GM21786 (cell line): ENCODE data around the gene SIVA1.

Source experiments
- ATAC-seq: cut with Tn5 transposase; IDR thresholded peaks from one replicate; pipeline ENCODE4 v1.9.1; 2021; ENCODE audit not compliant: unreplicated experiment

SIVA1 gene

DNA sequence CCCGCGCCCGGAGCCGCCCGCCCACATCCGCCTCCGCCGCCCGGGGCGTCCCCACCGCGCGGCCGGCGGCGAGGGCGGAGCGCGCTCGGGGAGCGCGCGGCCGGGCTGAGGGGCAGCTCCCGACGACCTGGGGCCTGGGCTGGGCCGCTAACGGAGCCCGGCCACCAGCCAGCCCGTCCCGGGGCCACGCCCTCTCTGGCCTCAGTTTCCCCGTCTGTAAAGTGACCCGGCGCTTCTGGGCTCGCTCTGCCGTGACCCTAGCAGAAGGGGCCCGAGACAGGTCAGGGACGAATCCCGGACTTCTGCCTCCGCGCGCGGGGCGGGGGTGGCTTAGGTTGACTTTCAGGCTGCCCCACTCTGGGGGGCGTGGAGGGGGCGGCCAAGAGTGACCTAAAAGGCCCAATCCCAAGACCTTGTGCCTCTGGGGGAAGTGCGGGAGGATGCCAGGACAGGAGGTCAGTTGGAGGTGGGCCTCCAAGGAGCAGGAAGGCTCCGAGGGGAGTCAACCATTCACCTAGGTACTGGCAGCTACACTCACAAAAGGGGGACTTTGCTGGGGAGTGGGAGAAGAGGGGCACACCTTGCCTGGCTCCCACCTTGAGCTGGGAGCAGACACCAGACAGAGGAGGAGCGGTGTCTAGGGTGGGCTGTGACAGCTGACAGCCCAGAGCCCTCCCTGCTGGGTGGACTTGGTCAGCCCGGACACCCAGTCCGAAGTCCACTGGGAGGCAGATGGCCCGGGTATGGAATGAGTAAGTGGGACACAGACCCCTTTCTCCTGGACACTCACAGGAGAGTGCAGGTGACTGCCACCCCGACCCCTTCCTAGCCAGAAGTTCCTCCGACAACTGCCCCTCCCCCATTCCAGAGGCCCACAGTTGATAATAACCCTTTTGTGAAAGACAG lies 43.1 kb downstream of the SIVA1 start:
- ATAC-seq = no peak

DNA sequence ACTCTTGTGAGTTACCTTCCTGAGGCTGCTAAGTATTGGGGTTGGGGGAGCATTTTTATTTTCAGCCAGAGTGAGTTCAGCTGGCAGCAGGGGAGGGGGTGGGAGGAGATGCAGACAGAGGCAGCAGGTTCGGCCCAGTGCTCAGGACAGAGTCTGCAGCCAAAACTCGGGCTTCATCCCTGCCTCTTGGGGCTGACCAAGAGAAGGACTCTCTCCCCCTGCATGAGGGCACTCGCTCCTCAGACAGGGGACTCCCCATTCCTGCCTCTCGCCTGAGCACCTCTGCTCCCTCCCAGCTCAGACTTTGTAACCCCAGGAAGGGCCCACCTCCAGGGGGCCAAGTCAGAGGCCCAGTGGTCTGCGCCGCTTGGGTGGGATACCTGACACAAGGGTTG lies 43.7 kb downstream of the SIVA1 start:
- ATAC-seq = no peak

DNA sequence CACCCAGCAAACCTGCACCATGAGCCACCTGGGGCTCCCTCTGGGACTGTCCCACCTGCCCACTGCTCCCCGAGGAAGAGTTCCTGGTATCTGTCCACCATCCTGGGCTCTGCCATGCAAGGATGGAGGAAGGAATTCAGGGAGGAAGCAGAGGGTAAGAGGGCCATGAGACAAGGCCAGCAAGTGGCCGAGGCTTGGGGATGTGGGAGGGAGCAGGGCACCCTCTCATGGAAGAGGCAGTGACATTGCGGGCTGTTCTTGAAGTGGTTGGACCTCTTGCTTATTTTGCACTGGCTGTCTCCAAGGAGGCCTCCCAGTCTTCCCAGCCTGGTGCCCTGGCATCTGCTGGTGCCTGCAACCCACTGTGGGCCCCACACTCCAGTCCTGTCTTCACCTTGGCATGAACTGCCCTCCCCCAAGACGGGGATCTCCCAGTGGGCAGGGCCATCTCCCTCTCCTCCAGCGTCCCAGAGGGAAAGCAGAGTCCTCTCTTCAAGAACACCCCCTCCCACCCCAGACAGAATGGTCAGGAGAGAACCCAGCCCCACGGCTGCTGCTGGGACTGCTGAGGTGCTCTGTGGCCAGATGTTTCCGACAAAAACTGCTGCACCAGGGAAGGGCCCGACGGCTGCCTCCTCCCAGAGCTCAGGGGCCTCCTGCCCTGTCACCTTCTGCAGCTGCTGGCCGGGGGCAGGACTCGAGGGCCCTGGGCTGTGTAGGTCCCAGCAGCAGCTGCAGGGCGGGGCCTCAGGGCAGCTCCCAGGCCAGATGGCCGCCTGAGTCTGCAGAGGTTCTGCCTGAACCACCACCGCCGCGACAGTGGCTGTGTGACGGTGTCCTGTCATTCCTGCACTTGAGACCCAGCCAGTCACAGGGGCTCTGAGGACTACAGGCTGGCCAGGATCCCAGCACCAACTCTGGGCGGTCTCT lies 44.4 kb downstream of the SIVA1 start:
- no peak for ATAC-seq

DNA sequence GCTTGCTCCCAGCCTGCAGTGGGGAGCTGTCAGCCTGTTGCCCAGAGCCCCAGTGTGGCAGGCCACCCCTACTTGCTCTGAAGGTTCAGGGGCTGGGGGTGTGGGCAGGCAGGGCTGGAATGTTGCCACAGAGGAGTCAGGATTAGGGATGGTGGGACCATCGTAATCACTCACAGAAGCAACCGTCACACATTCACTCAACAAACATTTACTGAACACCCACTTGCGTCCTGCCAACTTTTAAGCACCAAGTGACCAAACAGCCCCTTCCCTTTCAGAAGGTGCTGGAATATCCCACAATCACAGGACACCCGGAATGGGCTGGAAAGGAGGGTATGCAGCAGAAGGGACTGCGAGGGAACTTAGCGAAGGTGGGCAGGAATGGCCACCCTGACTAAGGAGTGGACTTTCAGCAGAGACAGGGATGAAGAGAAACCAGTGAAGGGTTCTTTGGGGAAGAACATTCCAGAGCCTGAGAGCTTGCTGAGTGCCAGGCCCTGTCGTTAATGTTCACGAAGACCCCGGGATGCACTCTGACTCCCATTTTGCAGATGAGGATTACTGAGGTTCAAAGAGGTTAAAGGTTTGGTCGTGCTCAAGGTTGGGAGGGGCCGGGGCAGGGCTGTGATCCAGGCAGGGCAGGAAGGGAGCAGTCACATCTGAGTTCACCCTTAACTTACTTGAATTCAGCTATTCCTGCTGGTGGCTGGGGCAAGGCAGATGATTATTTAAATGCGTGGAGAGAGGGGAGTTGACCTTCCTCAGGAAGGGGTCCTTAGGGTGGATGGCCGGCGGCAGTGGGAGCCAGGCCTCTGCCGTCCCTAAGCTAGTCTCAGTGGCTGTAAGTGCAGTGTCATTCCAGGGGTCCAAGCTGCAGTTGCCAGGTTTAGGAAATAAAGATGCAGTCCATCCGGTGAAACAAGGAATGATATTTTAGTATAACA lies 45.6 kb downstream of the SIVA1 start:
- no peak for ATAC-seq

DNA sequence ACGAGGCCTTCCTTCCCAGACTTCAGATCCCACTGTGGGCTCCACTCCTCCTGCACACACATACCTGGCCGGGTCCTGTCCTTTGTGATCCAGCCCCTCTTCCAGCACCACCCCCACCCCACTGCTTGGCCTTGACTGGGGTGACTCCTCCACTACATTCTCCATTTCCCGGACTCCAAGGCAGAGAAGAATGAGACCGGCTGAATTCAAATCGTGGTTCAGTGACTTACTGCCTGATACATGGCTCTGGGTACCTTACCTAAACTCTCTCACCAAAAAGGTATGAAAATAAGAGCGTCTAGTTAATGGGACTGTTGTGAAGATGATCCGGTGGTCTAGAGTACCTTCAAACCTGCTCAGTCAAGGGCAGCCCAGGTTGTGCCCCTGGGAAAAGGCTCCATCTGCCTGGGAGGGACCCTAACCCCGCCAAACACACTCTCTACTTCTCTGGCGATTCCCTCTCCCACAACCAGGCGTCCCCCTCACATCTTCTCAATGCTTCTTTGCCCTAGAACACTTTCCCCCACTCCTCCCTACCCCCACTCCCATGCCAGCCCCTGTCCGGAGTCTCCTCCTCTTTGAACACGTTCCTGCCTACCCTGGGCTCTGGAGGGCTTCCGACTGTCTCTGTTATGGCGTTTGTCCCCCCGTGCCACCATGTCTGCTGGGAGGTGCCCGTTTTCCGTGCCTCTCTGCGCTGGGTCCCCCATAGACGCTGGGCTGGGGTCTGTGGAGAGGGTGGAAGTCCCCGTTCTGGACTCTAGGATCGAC lies 46.5 kb downstream of the SIVA1 start:
- no peak for ATAC-seq

DNA sequence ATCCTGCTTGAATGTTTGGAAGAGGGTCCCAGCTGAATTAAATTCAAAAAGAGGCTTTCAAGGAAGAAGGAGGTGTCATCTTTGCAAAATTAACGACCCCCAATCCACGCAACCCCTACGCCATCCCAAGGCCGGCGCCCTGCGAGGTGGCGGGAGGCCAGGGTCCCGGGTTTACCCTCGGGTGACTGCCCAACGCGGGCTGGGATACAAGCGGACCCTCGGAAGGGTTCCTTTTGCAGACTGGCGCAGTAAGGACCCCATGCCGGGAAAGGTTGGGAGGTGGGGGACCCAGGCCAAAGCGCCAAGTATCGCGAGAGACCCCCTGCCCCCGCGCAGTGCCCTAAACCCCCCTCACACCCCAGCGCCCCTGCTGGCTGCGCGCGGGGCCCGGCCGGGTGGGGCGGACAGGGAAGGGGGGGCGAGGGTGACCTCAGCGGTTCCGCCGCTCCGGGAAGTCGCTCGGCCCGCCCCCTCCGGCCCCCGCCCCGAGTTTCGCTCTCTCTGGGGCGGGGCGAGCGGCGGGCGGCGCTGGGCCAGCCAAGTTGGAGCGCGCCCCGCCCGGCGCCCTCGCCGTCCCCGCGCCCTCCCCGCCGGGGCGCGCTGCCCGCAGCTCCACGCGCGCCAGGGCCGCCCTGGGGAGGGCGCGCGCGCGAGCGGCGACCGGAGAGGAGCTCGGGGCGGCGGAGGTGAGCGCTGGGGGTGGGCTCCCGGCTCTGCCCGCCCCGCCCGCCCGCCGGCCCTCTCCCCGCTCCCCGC lies 47.2 kb downstream of the SIVA1 start:
- ATAC-seq = no peak

DNA sequence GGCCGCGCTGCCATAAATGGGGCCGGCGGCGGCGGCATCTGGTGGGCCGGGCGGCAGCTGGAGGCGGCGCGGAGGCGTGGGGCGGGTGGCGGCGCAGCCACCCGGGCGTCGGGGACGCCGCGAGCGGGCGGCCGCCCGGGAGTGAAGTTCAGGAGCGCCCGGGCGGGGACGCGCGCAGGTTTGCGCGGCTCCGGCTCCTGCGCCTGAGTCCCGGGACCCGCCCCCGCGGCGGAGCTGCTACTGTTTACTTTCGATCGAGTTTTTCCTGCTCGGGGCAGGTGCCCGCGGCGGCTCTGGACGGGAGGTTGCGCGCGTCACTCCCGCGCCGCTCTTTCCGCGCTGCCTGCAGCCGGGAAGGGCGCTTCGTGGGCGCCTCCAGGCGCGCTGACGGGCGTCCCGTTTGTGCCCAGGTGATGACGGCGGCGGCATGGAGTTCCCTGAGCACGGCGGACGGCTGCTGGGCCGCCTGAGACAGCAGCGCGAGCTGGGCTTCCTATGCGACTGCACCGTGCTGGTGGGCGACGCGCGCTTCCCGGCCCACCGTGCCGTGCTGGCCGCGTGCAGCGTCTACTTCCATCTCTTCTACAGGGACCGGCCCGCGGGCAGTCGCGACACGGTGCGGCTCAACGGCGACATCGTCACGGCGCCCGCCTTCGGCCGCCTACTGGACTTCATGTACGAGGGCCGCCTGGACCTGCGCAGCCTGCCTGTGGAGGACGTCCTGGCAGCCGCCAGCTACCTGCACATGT lies 48.0 kb downstream of the SIVA1 start, which contains the start of gene ZBTB42:
TSS of gene ZBTB42 (plus strand) at position 331 of the 749 bp plus-strand sequence. CDS start at position 428, 97 bp downstream.
- ATAC-seq = no peak

DNA sequence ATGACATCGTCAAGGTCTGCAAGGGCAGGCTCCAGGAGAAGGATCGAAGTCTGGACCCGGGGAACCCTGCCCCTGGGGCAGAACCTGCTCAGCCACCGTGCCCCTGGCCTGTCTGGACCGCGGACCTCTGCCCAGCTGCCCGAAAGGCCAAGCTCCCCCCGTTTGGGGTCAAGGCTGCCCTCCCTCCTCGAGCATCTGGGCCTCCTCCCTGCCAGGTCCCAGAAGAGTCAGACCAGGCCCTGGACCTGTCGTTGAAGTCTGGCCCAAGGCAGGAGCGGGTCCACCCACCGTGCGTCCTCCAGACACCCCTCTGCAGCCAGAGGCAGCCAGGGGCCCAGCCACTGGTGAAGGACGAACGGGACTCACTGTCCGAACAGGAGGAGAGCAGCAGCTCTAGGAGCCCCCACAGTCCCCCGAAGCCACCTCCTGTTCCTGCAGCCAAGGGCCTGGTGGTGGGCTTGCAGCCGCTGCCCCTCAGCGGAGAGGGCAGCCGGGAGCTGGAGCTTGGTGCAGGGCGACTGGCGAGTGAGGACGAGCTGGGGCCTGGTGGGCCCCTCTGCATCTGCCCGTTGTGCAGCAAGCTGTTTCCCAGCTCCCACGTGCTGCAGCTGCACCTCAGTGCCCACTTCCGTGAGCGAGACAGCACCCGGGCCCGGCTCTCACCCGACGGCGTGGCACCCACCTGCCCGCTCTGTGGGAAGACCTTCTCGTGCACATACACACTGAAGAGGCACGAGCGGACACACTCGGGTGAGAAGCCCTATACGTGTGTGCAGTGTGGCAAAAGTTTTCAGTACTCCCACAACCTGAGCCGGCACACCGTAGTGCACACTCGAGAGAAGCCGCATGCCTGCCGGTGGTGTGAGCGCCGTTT lies 48.8 kb downstream of the SIVA1 start:
- no peak for ATAC-seq

DNA sequence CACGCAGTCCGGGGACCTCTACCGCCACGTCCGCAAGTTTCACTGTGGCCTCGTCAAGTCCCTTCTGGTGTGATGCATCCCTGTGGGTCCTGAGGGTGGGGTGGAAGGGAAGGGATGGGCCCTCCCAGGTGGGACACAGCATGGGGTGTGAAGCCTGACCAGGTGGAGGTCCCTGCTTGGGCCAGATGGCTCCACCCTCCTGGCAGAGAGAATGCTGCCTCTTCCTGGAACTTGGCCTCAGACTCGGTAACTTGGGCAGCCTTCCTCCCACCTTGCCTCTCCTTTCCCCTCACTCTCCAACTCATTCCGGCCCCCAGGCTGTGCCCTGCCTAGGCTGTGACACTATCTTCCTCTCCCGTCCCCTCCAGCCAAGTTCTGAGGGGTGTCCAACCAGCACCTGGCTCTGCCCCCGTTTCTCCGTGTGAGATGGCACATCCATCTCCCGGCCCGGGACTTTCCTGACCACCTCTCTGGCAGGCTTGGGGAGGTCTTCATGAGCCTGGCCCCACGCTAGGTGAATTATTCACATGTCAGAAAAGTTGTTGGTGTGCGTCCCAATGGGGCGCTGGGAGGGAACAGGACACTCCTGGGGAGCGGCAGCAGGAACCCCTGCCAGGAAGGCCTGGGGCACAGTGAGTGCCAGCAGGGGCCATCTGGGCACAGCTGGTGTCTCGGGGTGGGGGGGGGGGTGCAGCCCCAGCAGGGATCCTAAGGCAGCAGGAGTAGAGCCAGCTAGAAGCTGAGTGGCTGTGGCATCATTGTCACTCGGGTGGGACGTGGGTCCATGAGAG lies 49.6 kb downstream of the SIVA1 start:
- no peak for ATAC-seq

DNA sequence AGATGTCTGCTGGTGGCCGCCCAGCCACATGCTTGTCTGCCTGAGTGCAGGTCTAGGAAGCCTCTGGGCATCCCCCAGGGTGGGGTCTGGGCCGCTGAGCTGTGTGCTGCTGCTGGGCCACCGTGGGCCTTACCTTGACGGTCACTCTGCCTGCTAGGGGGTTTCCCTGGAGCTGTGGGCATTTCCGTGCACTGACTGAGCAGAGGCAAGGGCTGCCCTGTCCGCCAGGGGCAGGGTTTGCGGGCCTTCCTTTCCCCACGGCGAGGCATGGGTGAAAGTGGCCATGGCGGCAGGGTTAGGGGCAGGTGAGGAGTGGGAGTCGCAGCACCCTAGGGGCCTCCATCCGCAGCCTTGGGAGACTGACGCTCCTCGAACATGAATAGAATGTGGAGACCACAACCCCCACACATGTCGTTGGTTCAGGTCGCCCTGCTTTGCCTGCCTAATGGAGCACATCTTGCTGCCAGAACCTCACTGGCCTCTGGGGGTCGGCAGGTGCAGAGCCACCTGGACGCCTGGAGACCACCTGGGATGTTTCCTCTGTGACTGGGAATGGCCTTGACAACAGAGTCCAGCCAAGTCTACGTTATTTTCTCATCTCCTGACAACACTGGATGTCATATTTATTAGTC lies 50.4 kb downstream of the SIVA1 start:
- no peak for ATAC-seq

DNA sequence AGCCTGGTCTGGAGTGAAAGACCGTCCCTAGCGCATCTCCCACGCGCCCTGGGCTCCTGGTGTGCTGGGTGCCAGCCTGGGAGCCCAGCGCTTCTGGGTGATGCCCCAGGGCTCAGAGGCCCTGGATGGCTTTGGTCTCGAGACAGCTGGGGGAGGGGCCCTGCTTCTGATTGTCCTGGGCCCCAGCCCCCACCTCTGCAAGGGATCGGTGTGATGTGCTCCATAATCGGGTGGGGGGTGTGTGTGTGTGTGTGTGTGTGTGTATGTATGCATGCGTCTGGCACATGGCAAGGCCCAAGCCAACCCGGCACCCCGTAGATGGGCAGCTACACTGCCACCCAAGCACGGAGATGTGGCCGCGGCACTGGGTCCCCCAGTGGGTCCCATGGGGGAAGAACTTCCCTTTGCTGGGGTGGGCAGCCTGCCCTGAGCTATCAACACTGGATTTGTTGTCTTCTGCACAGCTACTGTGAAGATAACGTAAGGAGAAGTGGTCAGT lies 51.0 kb downstream of the SIVA1 start:
- no peak for ATAC-seq

DNA sequence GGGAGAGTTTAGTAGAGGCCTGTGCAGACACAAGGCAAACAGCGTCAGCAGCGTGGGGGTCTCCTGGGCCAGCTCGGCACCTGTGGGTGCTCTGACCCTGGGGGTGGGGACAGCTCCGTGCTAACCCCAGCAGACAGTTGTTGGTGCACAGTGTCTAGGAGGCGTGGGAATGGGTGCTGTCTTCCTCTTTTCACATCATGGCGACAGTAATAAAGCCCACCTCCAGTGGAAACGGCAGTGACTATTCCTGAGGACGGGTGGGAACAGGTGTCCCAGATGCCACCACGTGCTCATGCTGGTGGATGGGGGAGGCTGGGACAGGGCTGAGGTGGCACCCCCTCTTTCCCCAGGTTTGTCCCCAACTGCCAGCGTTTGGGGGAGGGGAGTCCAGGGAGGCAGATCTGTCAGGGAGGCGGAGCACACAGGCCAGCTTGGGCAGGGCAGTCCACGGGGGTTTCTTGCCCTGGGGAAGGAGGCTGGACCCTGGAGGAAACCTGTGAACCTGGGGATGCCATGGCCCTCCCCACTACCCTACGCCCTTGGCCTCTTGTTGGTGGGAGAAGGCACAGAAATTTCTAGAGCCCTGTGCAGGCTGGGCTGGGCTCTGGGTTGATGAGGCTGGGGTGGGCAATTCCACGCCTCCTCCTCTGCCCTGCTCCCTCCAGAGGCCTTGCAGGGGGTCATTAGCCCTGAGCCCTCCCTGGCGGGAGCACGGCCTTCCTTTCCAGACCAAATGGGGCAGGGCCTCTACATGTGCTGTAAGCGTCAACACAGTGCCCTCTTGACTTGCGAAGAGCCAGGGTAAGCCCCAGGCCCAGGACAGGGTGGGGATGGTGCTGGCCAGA lies 51.8 kb downstream of the SIVA1 start:
- ATAC-seq = no peak

DNA sequence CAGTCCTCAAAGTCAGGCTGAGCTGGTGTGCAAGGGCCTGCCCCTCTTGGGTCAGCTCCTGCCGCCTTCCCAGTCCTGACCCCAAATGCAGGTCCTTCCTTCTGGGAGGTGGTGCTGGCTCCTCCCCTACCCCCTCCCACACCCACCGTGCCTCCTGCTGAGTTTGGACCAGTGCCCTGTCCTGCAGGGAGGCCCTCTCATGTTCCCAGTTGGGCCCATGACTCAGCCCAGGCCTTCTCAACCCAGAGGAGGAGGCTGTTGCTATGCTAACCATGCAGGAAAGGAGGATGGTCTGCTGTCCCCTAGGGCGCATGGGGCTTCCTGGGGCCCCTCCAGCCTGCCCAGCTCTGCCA lies 52.4 kb downstream of the SIVA1 start:
- ATAC-seq = no peak

DNA sequence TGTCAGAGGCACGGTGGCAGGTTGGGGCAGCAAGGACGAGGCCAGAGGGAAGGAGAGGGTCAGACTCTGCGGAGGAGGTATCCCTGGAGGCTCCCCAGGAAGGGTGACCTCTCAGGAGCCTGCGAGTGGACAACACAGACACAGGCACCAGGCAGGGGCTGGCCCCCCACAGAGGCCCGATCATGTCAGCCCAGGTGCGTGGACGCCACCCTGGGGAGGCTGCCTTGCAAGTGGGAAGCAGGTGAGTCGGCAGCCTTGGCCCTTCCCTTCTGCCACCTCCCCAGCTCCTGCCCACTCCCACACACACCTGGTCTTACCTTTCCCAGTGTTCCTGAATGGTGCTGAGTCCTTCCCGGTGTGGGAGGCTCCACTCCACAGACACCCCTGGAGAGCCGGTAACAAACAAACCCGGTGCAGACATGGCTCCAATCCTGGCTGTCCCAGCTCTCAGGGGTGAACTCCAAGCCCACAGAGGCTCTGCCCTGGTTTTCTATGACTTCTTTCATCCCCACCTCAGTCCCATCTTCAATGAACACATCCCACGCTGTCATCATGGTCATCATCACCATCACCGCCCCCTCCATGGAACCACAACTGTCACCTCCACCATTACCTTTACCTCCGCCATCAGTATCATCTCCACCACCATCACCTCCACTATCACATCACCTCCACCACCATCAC lies 53.1 kb downstream of the SIVA1 start:
- no peak for ATAC-seq
